Esophagus mucosa (tissue), 1 donor: ENCODE results near the gene SLC39A12. TPM values are rescaled to one million over a fixed set of nuclear protein-coding genes. Genes with fewer than 3 reads are reported as not detected.

ENCODE experiments used
- ATAC-seq: fragments of 200-7000 bp; cut with Tn5 transposase; one replicate; pipeline ENCODE4 v1.9.1; 2020
- total RNA-seq: library from RNA; stranded (reverse); gene quantifications from one replicate; pipeline ENCODE4 v1.2.4, GENCODE V29; 2023
- donor health status: DM: yes; HTN: yes; CAD: no.

SLC39A12 gene
- total RNA-seq, 1 donor from 2014 or later: 0.08 TPM

DNA sequence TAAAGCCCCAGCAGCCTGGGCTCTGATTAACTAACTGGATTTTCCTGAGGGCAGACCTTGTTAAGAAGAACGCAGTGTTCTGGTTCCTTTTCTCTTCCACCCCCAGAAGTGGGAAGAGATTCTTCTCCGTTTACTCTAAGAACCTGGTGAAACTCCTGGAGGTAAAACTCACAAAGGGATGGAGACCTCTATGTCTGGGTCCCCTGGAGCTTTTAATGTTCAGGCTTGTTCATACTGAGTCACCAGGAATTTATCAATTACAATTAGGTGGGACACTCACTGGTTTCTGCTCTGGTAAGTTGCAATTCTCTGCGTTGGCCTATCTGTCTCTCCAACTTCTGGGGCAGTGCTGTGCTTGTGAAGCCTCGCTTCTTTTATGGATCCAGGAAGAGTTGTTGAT lies 115.2 kb downstream of the SLC39A12 start:
- ATAC-seq: no peak

DNA sequence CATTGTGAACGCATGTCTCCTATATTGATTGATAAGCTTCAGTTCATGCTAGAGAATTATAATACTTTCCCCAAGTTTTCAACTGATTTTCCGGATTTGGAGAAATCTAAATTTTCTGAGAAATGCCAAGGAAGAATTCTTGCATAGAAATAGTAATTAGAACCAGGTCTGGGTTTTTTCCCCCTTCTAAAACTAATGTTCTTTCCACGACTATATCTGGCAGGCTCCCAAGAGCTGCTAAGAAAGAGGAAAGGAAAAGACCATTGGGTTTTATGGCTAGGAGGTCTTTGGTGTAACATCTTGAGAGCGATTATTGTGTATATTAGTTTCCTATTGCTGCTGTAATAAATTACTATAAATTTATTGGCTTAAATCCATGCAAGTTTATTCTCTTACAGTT lies 116.7 kb downstream of the SLC39A12 start:
- no peak for ATAC-seq

DNA sequence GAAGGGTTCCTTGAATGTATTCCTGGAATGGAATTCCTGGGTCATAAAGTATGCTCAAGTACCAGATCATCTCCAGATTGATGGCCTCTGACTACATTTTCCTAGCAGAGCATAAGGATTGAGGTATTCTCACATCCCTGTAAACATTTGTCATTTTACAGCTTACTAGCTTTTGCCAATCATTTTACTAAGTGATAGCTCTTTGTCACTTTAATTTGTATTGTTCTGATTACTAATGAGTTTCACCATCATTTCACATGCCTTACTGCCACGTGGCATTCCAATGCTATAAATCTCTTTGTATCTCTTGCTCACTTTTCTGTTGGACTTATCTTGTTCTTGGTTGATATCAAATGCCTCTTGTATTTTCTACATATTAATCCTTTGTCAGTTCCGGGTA lies 119.9 kb downstream of the SLC39A12 start:
- no peak for ATAC-seq

DNA sequence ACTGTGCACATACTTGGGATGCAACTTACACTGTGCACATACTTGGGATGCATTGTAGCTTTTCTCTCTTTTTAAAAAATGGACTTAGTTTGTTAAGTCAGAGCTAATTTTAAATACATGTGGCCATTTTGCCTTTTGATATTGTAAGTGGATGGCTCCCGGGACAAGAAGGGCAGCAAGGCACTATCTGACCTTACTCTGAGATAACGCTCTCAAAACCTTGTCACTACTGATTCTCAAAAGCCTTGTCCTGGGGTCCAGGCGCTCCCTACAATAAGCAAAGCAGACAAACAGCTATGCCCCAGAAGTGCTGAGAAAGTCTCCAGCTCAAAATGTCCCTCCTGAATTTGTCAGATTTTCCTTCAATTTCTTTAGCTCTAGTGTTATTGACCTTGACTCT lies 121.6 kb downstream of the SLC39A12 start:
- ATAC-seq: no peak

GRCh38 chr10:18075881-18076280 lies 124.2 kb downstream of the SLC39A12 start:
- ATAC-seq: no peak

DNA sequence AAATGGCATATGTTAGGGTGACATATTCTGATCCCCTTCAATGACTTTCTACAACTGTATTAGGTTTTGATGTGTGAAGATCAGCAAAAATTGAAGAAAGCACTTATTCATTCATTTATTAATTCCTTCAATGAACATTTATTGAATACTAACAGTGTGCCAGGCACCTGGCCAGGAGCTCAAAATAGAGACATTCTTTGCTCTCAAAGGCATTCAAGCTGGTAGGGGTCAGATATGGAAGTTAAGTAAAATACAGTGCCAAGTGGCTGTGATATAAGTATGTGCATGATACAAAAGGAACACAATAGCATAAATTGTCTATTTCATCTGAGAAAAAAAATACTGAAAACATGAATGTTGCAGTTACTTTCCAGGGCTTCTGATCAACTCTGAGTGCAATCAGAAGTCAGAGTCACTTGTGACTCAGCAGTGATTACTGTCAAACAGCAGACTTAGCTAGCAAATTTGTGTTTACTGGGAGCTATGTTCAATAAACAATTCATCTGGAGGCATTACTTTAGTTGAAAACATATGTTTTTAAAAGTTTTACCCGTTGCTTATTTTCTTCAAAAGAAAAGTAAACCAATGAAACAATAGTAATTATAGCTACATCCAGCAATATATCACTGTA lies 128.1 kb downstream of the SLC39A12 start:
- ATAC-seq: no peak

GRCh38 chr10:18082381-18082780 lies 130.7 kb downstream of the SLC39A12 start:
- no peak for ATAC-seq

GRCh38 chr10:18085855-18086254 lies 134.1 kb downstream of the SLC39A12 start:
- ATAC-seq: no peak

GRCh38 chr10:18086746-18087145 lies 135.0 kb downstream of the SLC39A12 start:
- ATAC-seq: no peak

DNA sequence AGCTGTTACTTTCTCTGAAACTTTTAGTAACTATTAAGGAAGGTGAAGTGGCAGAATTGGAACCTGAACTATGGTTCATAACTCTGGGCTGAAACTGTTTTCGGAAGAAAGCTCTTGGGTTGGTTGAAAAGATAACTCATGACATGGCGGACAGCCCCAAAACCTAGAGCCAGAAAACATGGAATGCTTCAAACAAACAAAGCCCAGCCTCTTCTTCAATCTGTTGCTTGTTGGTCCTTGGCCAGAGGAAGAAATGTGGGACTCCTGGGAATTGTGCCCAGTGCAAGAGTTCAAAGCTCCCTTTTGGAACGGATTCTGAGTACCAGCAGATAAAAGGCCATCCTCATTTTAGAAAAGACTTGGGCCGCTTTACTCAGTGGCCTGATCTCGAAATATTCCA lies 135.6 kb downstream of the SLC39A12 start:
- no peak for ATAC-seq

Other genes with a start within 250 kb of the SLC39A12 start
- 0.16 TPM for gene TMEM236, start 199.7 kb upstream of the SLC39A12 start, total RNA-seq
- gene MRC1, start 142.6 kb upstream of the SLC39A12 start, total RNA-seq: 1.2 TPM
- gene CACNB2, start 188.5 kb downstream of the SLC39A12 start, total RNA-seq: 0.40 TPM